Measurements from ENCODE around the gene SORCS2.

GRCh38 chr4:7332216-7333023 is 140.1 kb downstream of the SORCS2 start:
- TF ChIP-seq EZH2 (IDR thresholded peaks at IDR 0.05) (no peak), POLR2AphosphoS5 (IDR thresholded peaks at IDR 0.05; ENCODE audit: borderline replicate concordance, low read depth, low read length) (no peak)

Data from SK-N-MC (cell line).